ENCODE measurements around the gene KCNQ5. TPM values are rescaled to one million over a fixed set of nuclear protein-coding genes. Genes with fewer than 3 reads are reported as not detected.
A peak's percentile ranks its signal among the peaks of the same experiment; 100 is the strongest.

Gene KCNQ5
- total and polyA plus RNA-seq, 2 donors = 1.0 to 1.7 TPM

DNA sequence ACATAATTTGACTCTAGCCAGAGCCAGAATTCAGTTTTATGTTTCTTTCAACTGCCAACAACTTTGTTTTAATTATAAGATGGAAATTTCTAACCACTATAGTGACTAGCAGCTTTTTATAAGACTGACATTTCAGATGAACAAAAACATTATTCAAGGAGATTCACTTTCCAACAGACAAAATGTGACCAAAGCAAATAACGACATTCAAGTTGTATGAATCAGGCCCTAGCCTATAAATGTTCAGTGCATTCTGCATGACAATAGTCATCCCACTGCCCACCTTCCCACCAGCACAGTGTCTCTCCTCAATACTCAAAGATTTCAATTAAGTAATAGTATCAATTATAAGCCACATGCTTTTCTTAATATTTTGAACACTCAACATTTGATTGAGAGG, 402.7 kb downstream of the KCNQ5 start:
- no peaks in the 10 kb centered on the region for H3K27me3 ChIP-seq (ENCODE audit: control insufficient read depth in 2 of 2, insufficient read depth in 1 of 2, low read length in 1 of 2)
- 97% methylated on average over 1 of the region's 1 CpG for WGBS
- peaks cover 0 to 4% of the 10 kb centered on the region in 2 donors for H3K4me1 ChIP-seq (ENCODE audit: control insufficient read depth in 2 of 2, insufficient read depth in 2 of 2, low read length in 2 of 2)
- no peaks in the 10 kb centered on the region for H3K9me3 ChIP-seq (ENCODE audit: control insufficient read depth in 2 of 2, insufficient read depth in 1 of 2, low read length in 1 of 2)
- no peak for DNase-seq (ENCODE audit: low read depth in 6 of 9, low spot score in 9 of 9)
- no peak overlapping the region for H3K27ac ChIP-seq (ENCODE audit: low read depth in 1 of 2, low read length in 1 of 2)
- H3K4me3 ChIP-seq (ENCODE audit: low read length in 2 of 2) = no peak overlapping the region
- no peaks in the 10 kb centered on the region for H3K36me3 ChIP-seq (ENCODE audit: control insufficient read depth in 2 of 2, insufficient read depth in 2 of 2, low read length in 1 of 2)

DNA sequence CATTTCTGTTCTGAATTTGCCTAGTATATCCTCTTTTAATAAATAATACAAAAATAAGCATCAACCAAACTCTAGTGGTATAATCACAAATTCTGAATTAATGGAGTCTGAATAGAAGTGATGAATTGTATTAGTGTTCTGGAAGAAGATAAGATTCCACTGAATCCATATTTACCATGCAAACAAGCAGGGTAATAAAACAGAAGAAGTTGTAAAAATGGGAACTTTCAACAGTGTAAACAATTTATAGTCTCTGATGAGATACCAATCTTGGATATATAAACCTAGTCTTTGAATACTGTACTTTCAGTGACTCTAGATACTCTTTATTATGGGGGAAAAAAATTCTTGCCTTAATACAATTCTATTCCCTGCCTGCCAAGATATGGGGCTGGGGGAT, 405.8 kb downstream of the KCNQ5 start:
- H3K36me3 ChIP-seq (ENCODE audit: control insufficient read depth in 2 of 2, insufficient read depth in 2 of 2, low read length in 1 of 2) = no peaks in the 10 kb centered on the region
- no peak overlapping the region for H3K4me3 ChIP-seq (ENCODE audit: low read length in 2 of 2)
- no peaks in the 10 kb centered on the region for H3K27me3 ChIP-seq (ENCODE audit: control insufficient read depth in 2 of 2, insufficient read depth in 1 of 2, low read length in 1 of 2)
- DNase-seq (ENCODE audit: low read depth in 6 of 9, low spot score in 9 of 9) = no peak
- no peak overlapping the region for H3K27ac ChIP-seq (ENCODE audit: low read depth in 1 of 2, low read length in 1 of 2)
- peaks cover 0 to 4% of the 10 kb centered on the region in 2 donors for H3K4me1 ChIP-seq (ENCODE audit: control insufficient read depth in 2 of 2, insufficient read depth in 2 of 2, low read length in 2 of 2)
- H3K9me3 ChIP-seq (ENCODE audit: control insufficient read depth in 2 of 2, insufficient read depth in 1 of 2, low read length in 1 of 2) = no peaks in the 10 kb centered on the region

DNA sequence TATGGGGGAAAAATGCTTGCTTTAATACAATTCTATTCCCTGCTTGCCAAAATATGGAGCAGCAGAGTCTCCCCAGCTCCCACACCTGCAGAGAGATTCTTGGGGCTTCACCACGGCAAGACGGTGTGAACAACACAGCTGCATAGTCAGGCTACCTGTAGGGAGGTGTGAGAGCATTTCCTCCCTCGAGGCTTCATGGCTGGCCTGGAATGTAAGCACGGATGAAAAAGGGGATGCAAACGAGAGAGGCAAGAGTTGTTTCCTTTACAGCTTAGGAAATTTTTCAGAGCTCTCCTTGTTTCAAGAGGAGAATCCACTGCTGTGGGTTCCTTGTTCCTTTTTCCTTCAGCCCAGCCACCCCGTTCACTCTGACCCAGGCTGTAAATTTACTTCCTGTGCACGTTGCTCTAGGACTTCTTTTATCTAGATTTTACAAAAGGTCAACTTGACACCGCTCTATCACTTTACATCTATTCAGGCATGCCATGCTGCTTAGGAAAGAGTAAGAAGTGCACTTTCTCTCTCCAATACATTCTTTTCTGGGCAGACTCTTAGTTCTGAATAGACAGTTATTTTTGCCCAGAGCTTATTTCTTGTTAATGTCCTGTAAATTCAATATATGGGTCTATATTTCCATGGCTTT, 406.4 kb downstream of the KCNQ5 start:
- 45% methylated on average over 8 of the region's 8 CpGs for WGBS
- no peak overlapping the region for H3K4me3 ChIP-seq (ENCODE audit: low read length in 2 of 2)

DNA sequence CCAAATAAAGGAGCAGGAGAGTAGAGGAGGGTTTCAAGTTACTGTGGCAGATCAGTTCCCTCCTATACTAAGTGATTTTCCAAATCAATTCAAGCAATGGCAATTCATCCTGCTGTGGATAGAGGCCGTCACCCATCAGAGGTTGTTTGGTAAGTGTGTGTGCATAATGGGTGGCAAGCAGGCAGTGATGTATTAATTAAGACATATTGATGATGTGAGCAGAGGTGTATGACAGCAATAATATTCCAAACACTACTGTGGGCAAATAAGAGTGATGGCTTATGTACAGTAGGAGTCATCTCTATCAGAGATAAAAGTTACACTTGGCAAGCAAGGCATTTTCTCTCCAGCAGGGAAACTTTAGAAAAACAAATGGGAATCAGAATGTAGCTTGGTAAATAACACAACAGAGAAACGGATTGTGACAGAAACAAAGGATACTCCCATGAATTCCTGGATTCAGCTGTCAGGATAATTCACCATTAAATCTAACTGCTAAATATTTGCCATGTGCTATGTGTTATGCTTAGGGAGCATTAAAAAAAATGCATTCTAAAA, 407.1 kb downstream of the KCNQ5 start:
- H3K4me1 ChIP-seq (ENCODE audit: control insufficient read depth in 2 of 2, insufficient read depth in 2 of 2, low read length in 2 of 2) = peaks cover 0 to 4% of the 10 kb centered on the region in 2 donors
- no peak for DNase-seq (ENCODE audit: low read depth in 6 of 9, low spot score in 9 of 9)
- no peaks in the 10 kb centered on the region for H3K9me3 ChIP-seq (ENCODE audit: control insufficient read depth in 2 of 2, insufficient read depth in 1 of 2, low read length in 1 of 2)
- no peaks in the 10 kb centered on the region for H3K36me3 ChIP-seq (ENCODE audit: control insufficient read depth in 2 of 2, insufficient read depth in 2 of 2, low read length in 1 of 2)
- no peaks in the 10 kb centered on the region for H3K27me3 ChIP-seq (ENCODE audit: control insufficient read depth in 2 of 2, insufficient read depth in 1 of 2, low read length in 1 of 2)
- no peak overlapping the region for H3K27ac ChIP-seq (ENCODE audit: low read depth in 1 of 2, low read length in 1 of 2)
- 95% methylated on average over 2 of the region's 2 CpGs for WGBS
- no peak overlapping the region for H3K4me3 ChIP-seq (ENCODE audit: low read length in 2 of 2)

More for the DNA sequence above, 406.4 kb downstream of the KCNQ5 start:
- DNase-seq (ENCODE audit: low read depth in 6 of 9, low spot score in 9 of 9) = peak in 3 of 9 donors; percentile 1 to 2 (median 2)
- Histone ChIP-seq H3K27me3 (ENCODE audit: control insufficient read depth in 2 of 2, insufficient read depth in 1 of 2, low read length in 1 of 2) (no peaks in the 10 kb centered on the region), H3K27ac (ENCODE audit: low read depth in 1 of 2, low read length in 1 of 2) (no peak overlapping the region), H3K36me3 (ENCODE audit: control insufficient read depth in 2 of 2, insufficient read depth in 2 of 2, low read length in 1 of 2) (no peaks in the 10 kb centered on the region), H3K9me3 (ENCODE audit: control insufficient read depth in 2 of 2, insufficient read depth in 1 of 2, low read length in 1 of 2) (no peaks in the 10 kb centered on the region), H3K4me1 (ENCODE audit: control insufficient read depth in 2 of 2, insufficient read depth in 2 of 2, low read length in 2 of 2) (peaks cover 0 to 4% of the 10 kb centered on the region in 2 donors)

DNA sequence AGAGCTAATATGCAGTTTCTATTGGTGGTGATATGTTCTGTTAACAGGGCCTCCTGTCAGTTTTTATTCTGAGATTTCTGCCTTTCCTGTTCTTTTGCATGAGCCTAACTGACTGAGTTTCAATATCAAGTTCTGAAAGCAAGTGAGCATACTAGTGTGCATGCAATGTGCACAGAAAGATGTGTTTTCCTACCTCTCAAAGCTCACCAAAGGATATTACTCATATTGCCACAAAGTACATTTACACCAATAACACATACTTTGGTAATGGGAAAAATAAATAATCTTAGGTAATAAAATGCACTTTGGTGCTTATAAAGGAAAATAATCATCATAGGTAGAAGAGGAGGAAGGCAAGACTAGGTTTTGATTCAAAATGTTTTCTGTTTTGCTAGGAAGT, 408.4 kb downstream of the KCNQ5 start:
- Histone ChIP-seq H3K27me3 (ENCODE audit: control insufficient read depth in 2 of 2, insufficient read depth in 1 of 2, low read length in 1 of 2) (no peaks in the 10 kb centered on the region), H3K36me3 (ENCODE audit: control insufficient read depth in 2 of 2, insufficient read depth in 2 of 2, low read length in 1 of 2) (no peaks in the 10 kb centered on the region), H3K9me3 (ENCODE audit: control insufficient read depth in 2 of 2, insufficient read depth in 1 of 2, low read length in 1 of 2) (no peaks in the 10 kb centered on the region), H3K4me3 (ENCODE audit: low read length in 2 of 2) (no peak overlapping the region), H3K4me1 (ENCODE audit: control insufficient read depth in 2 of 2, insufficient read depth in 2 of 2, low read length in 2 of 2) (peaks cover 0 to 4% of the 10 kb centered on the region in 2 donors), H3K27ac (ENCODE audit: low read depth in 1 of 2, low read length in 1 of 2) (no peak overlapping the region)
- no peak for DNase-seq (ENCODE audit: low read depth in 6 of 9, low spot score in 9 of 9)

DNA sequence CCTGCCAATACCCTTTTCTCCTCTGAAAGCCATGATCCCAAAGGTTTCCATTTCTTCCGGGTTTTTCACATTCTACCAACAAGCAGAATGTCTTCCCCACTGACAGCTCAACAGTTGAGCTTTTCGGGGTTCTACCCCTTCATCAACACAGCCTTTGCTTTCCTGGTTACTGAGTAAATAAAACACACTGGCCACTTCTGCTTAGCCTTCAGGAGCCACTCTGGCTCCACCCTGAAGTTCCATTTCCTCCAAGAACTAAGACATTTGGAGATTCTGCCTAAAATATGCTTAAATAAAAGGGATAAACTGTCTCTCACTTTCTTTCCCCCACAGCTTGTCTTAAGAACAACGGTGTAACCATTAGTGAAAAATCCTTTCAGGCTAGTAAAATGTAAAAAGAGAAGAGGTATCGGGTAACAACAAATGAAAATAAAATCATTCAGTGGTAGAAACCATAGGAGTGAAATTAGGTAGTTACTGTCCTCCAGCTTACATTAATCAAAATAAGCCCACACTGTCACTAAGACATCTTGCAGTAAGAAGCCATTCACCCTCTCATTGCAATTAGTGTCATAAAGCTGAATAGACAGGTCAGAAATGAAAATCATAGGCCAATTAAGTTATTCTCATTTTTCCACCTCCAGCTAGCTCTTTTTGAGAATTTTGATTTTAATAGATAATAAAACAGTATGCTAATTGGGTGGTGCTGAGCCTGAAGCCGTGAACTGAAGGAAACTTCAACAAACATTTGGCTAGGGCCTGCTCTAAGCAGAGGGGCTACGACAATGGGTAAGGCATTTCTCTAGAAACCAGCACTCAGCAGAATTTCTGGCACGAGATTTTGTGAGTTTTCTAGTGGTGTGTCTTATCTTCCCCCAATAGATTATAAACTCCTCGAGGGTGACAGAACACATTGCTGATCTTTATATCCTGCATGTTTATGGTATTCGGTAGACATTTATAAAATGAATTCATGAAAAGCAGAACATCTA, 409.2 kb downstream of the KCNQ5 start:
- no peak overlapping the region for H3K27ac ChIP-seq (ENCODE audit: low read depth in 1 of 2, low read length in 1 of 2)
- DNase-seq (ENCODE audit: low read depth in 6 of 9, low spot score in 9 of 9) = no peak
- no peaks in the 10 kb centered on the region for H3K36me3 ChIP-seq (ENCODE audit: control insufficient read depth in 2 of 2, insufficient read depth in 2 of 2, low read length in 1 of 2)
- no peaks in the 10 kb centered on the region for H3K9me3 ChIP-seq (ENCODE audit: control insufficient read depth in 2 of 2, insufficient read depth in 1 of 2, low read length in 1 of 2)
- no peak overlapping the region for H3K4me3 ChIP-seq (ENCODE audit: low read length in 2 of 2)
- H3K4me1 ChIP-seq (ENCODE audit: control insufficient read depth in 2 of 2, insufficient read depth in 2 of 2, low read length in 2 of 2) = peaks cover 0 to 4% of the 10 kb centered on the region in 2 donors
- 95% methylated on average over 9 of the region's 9 CpGs for WGBS
- no peaks in the 10 kb centered on the region for H3K27me3 ChIP-seq (ENCODE audit: control insufficient read depth in 2 of 2, insufficient read depth in 1 of 2, low read length in 1 of 2)

DNA sequence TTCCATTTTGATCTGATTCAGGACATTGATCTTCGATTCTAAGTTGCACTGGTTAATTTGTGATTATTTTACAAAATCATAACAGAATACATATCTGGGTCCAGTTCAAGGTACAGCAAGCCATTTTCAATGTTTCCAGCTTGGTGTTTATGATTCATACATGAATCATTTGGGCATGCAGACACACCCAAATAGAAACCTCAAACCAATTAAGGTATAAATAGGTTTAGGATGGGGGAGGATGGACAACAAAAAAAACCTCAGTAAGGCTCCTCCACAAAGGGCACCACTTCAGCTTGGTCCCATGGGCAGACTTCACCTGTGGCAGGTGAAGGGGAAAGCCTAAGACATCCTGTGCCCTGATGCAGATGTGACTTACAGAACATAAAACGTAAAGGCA, 410.7 kb downstream of the KCNQ5 start:
- Histone ChIP-seq H3K4me3 (ENCODE audit: low read length in 2 of 2) (no peak overlapping the region), H3K27me3 (ENCODE audit: control insufficient read depth in 2 of 2, insufficient read depth in 1 of 2, low read length in 1 of 2) (no peaks in the 10 kb centered on the region), H3K9me3 (ENCODE audit: control insufficient read depth in 2 of 2, insufficient read depth in 1 of 2, low read length in 1 of 2) (no peaks in the 10 kb centered on the region), H3K27ac (ENCODE audit: low read depth in 1 of 2, low read length in 1 of 2) (no peak overlapping the region), H3K4me1 (ENCODE audit: control insufficient read depth in 2 of 2, insufficient read depth in 2 of 2, low read length in 2 of 2) (peaks cover 0 to 4% of the 10 kb centered on the region in 2 donors), H3K36me3 (ENCODE audit: control insufficient read depth in 2 of 2, insufficient read depth in 2 of 2, low read length in 1 of 2) (no peaks in the 10 kb centered on the region)
- 97% methylated on average over 2 of the region's 2 CpGs for WGBS
- DNase-seq (ENCODE audit: low read depth in 6 of 9, low spot score in 9 of 9) = no peak

DNA sequence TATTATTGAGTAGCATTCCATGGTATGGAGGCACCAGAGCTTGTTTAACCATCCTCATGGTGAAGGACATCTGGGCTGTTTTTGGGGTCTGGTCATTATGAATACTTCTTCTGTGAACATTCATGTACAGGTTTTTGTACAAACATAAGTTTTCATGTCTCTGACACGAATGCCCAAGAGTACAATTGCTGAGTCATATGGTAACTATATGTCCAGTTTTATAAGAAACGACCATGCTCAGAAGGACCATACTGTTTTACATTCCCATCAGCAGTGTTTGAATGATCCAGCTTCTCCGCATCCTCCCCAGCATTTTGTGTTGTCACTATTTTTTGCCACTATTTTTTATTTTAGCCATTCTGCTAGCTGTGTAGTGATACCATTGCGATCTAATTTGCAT, 414.8 kb downstream of the KCNQ5 start:
- H3K9me3 ChIP-seq (ENCODE audit: control insufficient read depth in 2 of 2, insufficient read depth in 1 of 2, low read length in 1 of 2) = no peaks in the 10 kb centered on the region
- H3K27ac ChIP-seq (ENCODE audit: low read depth in 1 of 2, low read length in 1 of 2) = no peak overlapping the region
- H3K36me3 ChIP-seq (ENCODE audit: control insufficient read depth in 2 of 2, insufficient read depth in 2 of 2, low read length in 1 of 2) = no peaks in the 10 kb centered on the region
- H3K27me3 ChIP-seq (ENCODE audit: control insufficient read depth in 2 of 2, insufficient read depth in 1 of 2, low read length in 1 of 2) = no peaks in the 10 kb centered on the region
- no peak overlapping the region for H3K4me3 ChIP-seq (ENCODE audit: low read length in 2 of 2)
- WGBS = 95% methylated on average over 4 of the region's 4 CpGs
- DNase-seq (ENCODE audit: low read depth in 6 of 9, low spot score in 9 of 9) = no peak
- no peaks in the 10 kb centered on the region for H3K4me1 ChIP-seq (ENCODE audit: control insufficient read depth in 2 of 2, insufficient read depth in 2 of 2, low read length in 2 of 2)

DNA sequence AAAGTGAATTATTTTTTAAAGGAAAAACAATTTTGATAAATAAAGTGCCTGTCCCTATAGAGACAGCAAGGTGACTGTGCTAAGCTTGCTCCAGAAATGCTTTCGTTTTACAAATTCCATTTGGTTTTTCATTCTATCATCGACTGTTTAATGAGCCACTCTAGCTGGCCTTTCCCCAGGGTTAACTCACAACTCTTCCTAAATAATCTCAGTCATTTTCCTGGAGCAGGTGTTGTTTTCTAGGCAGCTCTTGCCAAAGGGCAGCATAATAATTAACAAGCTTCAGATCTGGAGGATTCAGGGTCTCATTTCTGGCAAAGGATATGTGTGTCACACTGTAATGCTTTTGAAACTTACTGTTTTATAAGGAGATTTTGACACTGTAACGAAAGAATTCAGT, 419.2 kb downstream of the KCNQ5 start:
- 96% methylated on average over 3 of the region's 3 CpGs for WGBS
- Histone ChIP-seq H3K27me3 (ENCODE audit: control insufficient read depth in 2 of 2, insufficient read depth in 1 of 2, low read length in 1 of 2) (no peaks in the 10 kb centered on the region), H3K27ac (ENCODE audit: low read depth in 1 of 2, low read length in 1 of 2) (no peak overlapping the region), H3K4me3 (ENCODE audit: low read length in 2 of 2) (no peak overlapping the region), H3K9me3 (ENCODE audit: control insufficient read depth in 2 of 2, insufficient read depth in 1 of 2, low read length in 1 of 2) (no peaks in the 10 kb centered on the region), H3K36me3 (ENCODE audit: control insufficient read depth in 2 of 2, insufficient read depth in 2 of 2, low read length in 1 of 2) (no peaks in the 10 kb centered on the region), H3K4me1 (ENCODE audit: control insufficient read depth in 2 of 2, insufficient read depth in 2 of 2, low read length in 2 of 2) (no peaks in the 10 kb centered on the region)
- no peak for DNase-seq (ENCODE audit: low read depth in 6 of 9, low spot score in 9 of 9)

All from thymus (tissue), 11 donors.